ENCODE measurements around the gene SCARF2.
A peak's percentile ranks its signal among the peaks of the same experiment; 100 is the strongest.
"Not testable (repeated sequence)": the region's sequence is repeated elsewhere in the genome, so short reads cannot be mapped to it uniquely, and the experiment has no call there.

Gene SCARF2

GRCh38 chr22:20437613-20438426, at the start of gene SCARF2:
TSS of gene SCARF2 (minus strand) at chr22:20437825. CDS start at chr22:20437754, 71 bp downstream.
- no peak for DNase-seq (ENCODE audit: low read depth)
- TF ChIP-seq CTCF (IDR thresholded peaks at IDR 0.05; ENCODE audit: insufficient read depth, low read depth, low read length, missing control alignments), result no peak
- peak within 1 kb of the TSS; percentile 23 for H3K4me3 ChIP-seq (ENCODE audit: low read length)

- no peak for TF ChIP-seq CTCF (IDR thresholded peaks at IDR 0.05; ENCODE audit: insufficient read depth, low read depth, low read length, missing control alignments)
- H3K4me3 ChIP-seq (ENCODE audit: low read length), result no peak overlapping the region
- DNase-seq (ENCODE audit: low read depth), result no peak
Observed at GRCh38 chr22:20486229-20486628, 48.6 kb upstream of the SCARF2 start.

- H3K4me3 ChIP-seq (ENCODE audit: low read length), result no peak overlapping the region
- TF ChIP-seq CTCF (IDR thresholded peaks at IDR 0.05; ENCODE audit: insufficient read depth, low read depth, low read length, missing control alignments), result no peak
- no peak for DNase-seq (ENCODE audit: low read depth)
Observed at GRCh38 chr22:20484948-20485683, 47.5 kb upstream of the SCARF2 start.

- no peak for DNase-seq (ENCODE audit: low read depth)
- no peak overlapping the region for H3K4me3 ChIP-seq (ENCODE audit: low read length)
- TF ChIP-seq CTCF (IDR thresholded peaks at IDR 0.05; ENCODE audit: insufficient read depth, low read depth, low read length, missing control alignments), result no peak
Observed at GRCh38 chr22:20483771-20484170, 46.1 kb upstream of the SCARF2 start.

GRCh38 chr22:20483143-20483506, 45.5 kb upstream of the SCARF2 start:
- not testable (repeated sequence) for H3K4me3 ChIP-seq (ENCODE audit: low read length); DNase-seq (ENCODE audit: low read depth)

- no peak for TF ChIP-seq CTCF (IDR thresholded peaks at IDR 0.05; ENCODE audit: insufficient read depth, low read depth, low read length, missing control alignments)
- DNase-seq (ENCODE audit: low read depth), result no peak
- H3K4me3 ChIP-seq (ENCODE audit: low read length), result no peak overlapping the region
Observed at GRCh38 chr22:20479612-20480196, 42.1 kb upstream of the SCARF2 start.

GRCh38 chr22:20478059-20478458, 40.4 kb upstream of the SCARF2 start:
- H3K4me3 ChIP-seq (ENCODE audit: low read length), result not testable (repeated sequence)

GRCh38 chr22:20475569-20475968, 37.9 kb upstream of the SCARF2 start:
- H3K4me3 ChIP-seq (ENCODE audit: low read length); DNase-seq (ENCODE audit: low read depth): not testable (repeated sequence)

More at GRCh38 chr22:20478059-20478458, 40.4 kb upstream of the SCARF2 start:
- DNase-seq (ENCODE audit: low read depth), result not testable (repeated sequence)

Data from epithelial cell of esophagus (primary cell).